Epithelial cell of prostate (primary cell): ENCODE measurements around the gene SYNJ2.

ENCODE experiments used
- DNase-seq: peaks from one replicate; pipeline ENCODE4 v3.0.0-alpha.2; 2011; ENCODE audit warnings: low read depth, low spot score
- H3K27ac ChIP-seq: fragments of 450-650 bp; 2 replicates; pipeline ENCODE4 v1.5.1; 2017; ENCODE audit warnings: mild to moderate bottlenecking

The SYNJ2 gene

GRCh38 chr6:157980288-157981131, 1.2 kb upstream of the SYNJ2 start:
- DNase-seq: no peak
- no peak overlapping the region for H3K27ac ChIP-seq

- DNase-seq: no peak
- no peak overlapping the region for H3K27ac ChIP-seq
These were observed 600 bp upstream of the SYNJ2 start for GRCh38 chr6:157981132-157981394.

GRCh38 chr6:157982102-157982562, 469 bp downstream of the SYNJ2 start:
- no peak for DNase-seq
- no peak overlapping the region for H3K27ac ChIP-seq

- DNase-seq: no peak
- no peak overlapping the region for H3K27ac ChIP-seq
These were observed 1.1 kb downstream of the SYNJ2 start for GRCh38 chr6:157982563-157983405.

GRCh38 chr6:157983406-157984119, 1.9 kb downstream of the SYNJ2 start:
- no peak for DNase-seq
- H3K27ac ChIP-seq: no peak overlapping the region

- H3K27ac ChIP-seq: no peak overlapping the region
- no peak for DNase-seq
These were observed 2.5 kb downstream of the SYNJ2 start for GRCh38 chr6:157984128-157984527.

GRCh38 chr6:157984686-157985225, 3.1 kb downstream of the SYNJ2 start:
- H3K27ac ChIP-seq: no peak overlapping the region
- DNase-seq: no peak

- DNase-seq: no peak
- no peak overlapping the region for H3K27ac ChIP-seq
These were observed 3.9 kb downstream of the SYNJ2 start for GRCh38 chr6:157985378-157986155.

GRCh38 chr6:157987788-157988699, 6.4 kb downstream of the SYNJ2 start:
- H3K27ac ChIP-seq: no peak overlapping the region
- DNase-seq: no peak

GRCh38 chr6:157988700-157989063, 7.0 kb downstream of the SYNJ2 start:
- H3K27ac ChIP-seq: no peak overlapping the region
- no peak for DNase-seq

- no peak for DNase-seq
- H3K27ac ChIP-seq: no peak overlapping the region
These were observed 8.1 kb downstream of the SYNJ2 start for GRCh38 chr6:157989541-157990289.

GRCh38 chr6:157990321-157991066, 8.8 kb downstream of the SYNJ2 start:
- DNase-seq: no peak
- H3K27ac ChIP-seq: no peak overlapping the region

GRCh38 chr6:157991067-157991432, 9.4 kb downstream of the SYNJ2 start:
- no peak overlapping the region for H3K27ac ChIP-seq
- DNase-seq: no peak

- no peak for DNase-seq
- H3K27ac ChIP-seq: no peak overlapping the region
These were observed 11.4 kb downstream of the SYNJ2 start for GRCh38 chr6:157993076-157993475.

GRCh38 chr6:157994125-157994795, 12.6 kb downstream of the SYNJ2 start:
- no peak for DNase-seq
- H3K27ac ChIP-seq: no peak overlapping the region

GRCh38 chr6:157995458-157995857, 13.8 kb downstream of the SYNJ2 start:
- no peak overlapping the region for H3K27ac ChIP-seq
- DNase-seq: no peak

- H3K27ac ChIP-seq: no peak overlapping the region
- DNase-seq: no peak
These were observed 14.6 kb downstream of the SYNJ2 start for GRCh38 chr6:157996201-157996712.
